ENCODE results near the gene NDUFS8.
A peak's percentile ranks its signal among the peaks of the same experiment; 100 is the strongest.
"Not testable (repeated sequence)": the region's sequence is repeated elsewhere in the genome, so short reads cannot be mapped to it uniquely, and the experiment has no call there.

The NDUFS8 gene

GRCh38 chr11:68030318-68031143 is at the start of gene NDUFS8:
Gene NDUFS8 (plus strand): TSS chr11:68030681. CDS start chr11:68032152, 1,471 bp downstream.
- DNase-seq (ENCODE audit: low read depth in 2 of 2) = peak; percentile 92 to 96

- not testable (repeated sequence) for DNase-seq (ENCODE audit: low read depth in 2 of 2)
Observed at GRCh38 chr11:67981226-67981625, 49.3 kb upstream of the NDUFS8 start.

GRCh38 chr11:67982255-67982857 is 48.1 kb upstream of the NDUFS8 start:
- DNase-seq (ENCODE audit: low read depth in 2 of 2) = not testable (repeated sequence)

GRCh38 chr11:67983951-67984350 is 46.5 kb upstream of the NDUFS8 start:
- DNase-seq (ENCODE audit: low read depth in 2 of 2) = no peak

GRCh38 chr11:67985302-67985701 is 45.2 kb upstream of the NDUFS8 start:
- not testable (repeated sequence) for DNase-seq (ENCODE audit: low read depth in 2 of 2)

- DNase-seq (ENCODE audit: low read depth in 2 of 2) = not testable (repeated sequence)
Observed at GRCh38 chr11:67990546-67991346, 39.7 kb upstream of the NDUFS8 start.

- not testable (repeated sequence) for DNase-seq (ENCODE audit: low read depth in 2 of 2)
Observed at GRCh38 chr11:67991347-67992121, 38.9 kb upstream of the NDUFS8 start.

- DNase-seq (ENCODE audit: low read depth in 2 of 2) = not testable (repeated sequence)
Observed at GRCh38 chr11:67993821-67994220, 36.7 kb upstream of the NDUFS8 start.

GRCh38 chr11:67994387-67994786 is 36.1 kb upstream of the NDUFS8 start:
- DNase-seq (ENCODE audit: low read depth in 2 of 2) = not testable (repeated sequence)

- DNase-seq (ENCODE audit: low read depth in 2 of 2) = not testable (repeated sequence)
Observed at GRCh38 chr11:67995129-67995528, 35.4 kb upstream of the NDUFS8 start.

GRCh38 chr11:67995579-67995978 is 34.9 kb upstream of the NDUFS8 start:
- not testable (repeated sequence) for DNase-seq (ENCODE audit: low read depth in 2 of 2)

GRCh38 chr11:67996051-67996450 is 34.4 kb upstream of the NDUFS8 start:
- DNase-seq (ENCODE audit: low read depth in 2 of 2) = no peak

- DNase-seq (ENCODE audit: low read depth in 2 of 2) = no peak
Observed at GRCh38 chr11:67996622-67997474, 33.6 kb upstream of the NDUFS8 start.

GRCh38 chr11:67997475-67997921 is 33.0 kb upstream of the NDUFS8 start:
- DNase-seq (ENCODE audit: low read depth in 2 of 2) = no peak

- DNase-seq (ENCODE audit: low read depth in 2 of 2) = no peak
Observed at GRCh38 chr11:67998150-67999045, 32.1 kb upstream of the NDUFS8 start.

GRCh38 chr11:67999201-67999629 is 31.3 kb upstream of the NDUFS8 start:
- DNase-seq (ENCODE audit: low read depth in 2 of 2) = no peak

GRCh38 chr11:67999704-68000103 is 30.8 kb upstream of the NDUFS8 start:
- DNase-seq (ENCODE audit: low read depth in 2 of 2) = no peak

- no peak for DNase-seq (ENCODE audit: low read depth in 2 of 2)
Observed at GRCh38 chr11:68002575-68002937, 27.9 kb upstream of the NDUFS8 start.

Measured in stimulated activated CD8-positive, alpha-beta memory T cell treated with anti-CD3 and anti-CD28 coated beads, Interleukin-15, amount 100 ng/mL, for 4 hours (primary cell).